ENCODE data around the gene MYL6B.
A peak's percentile ranks its signal among the peaks of the same experiment; 100 is the strongest.

Gene MYL6B

GRCh38 chr12:56126732-56127239 lies 25.6 kb upstream of the MYL6B start:
- H3K9me3 ChIP-seq: no peaks in the 10 kb centered on the region
- H3K4me3 ChIP-seq (ENCODE audit: low read depth in 1 of 2, low read length in 1 of 2): peak overlapping the region in 1 of 2 experiments; percentile 89
- H3K4me1 ChIP-seq (ENCODE audit: control insufficient read depth in 1 of 2, insufficient read depth in 1 of 2, low read depth in 1 of 2, low read length in 1 of 2): peaks cover 62% of the 10 kb centered on the region in 2 experiments
- H3K36me3 ChIP-seq: peaks cover 14% of the 10 kb centered on the region
- no peak for TF ChIP-seq CTCF (IDR thresholded peaks at IDR 0.05)
- H3K27ac ChIP-seq: peak overlapping the region; percentile 89
- no peaks in the 10 kb centered on the region for H3K27me3 ChIP-seq

GRCh38 chr12:56127485-56127887 lies 24.9 kb upstream of the MYL6B start:
- peak overlapping the region; percentile 73 to 89 for H3K4me3 ChIP-seq (ENCODE audit: low read depth in 1 of 2, low read length in 1 of 2)
- peak overlapping the region; percentile 89 for H3K27ac ChIP-seq
- TF ChIP-seq CTCF (IDR thresholded peaks at IDR 0.05): no peak
- H3K9me3 ChIP-seq: no peaks in the 10 kb centered on the region
- H3K27me3 ChIP-seq: no peaks in the 10 kb centered on the region
- peaks cover 62% of the 10 kb centered on the region in 2 experiments for H3K4me1 ChIP-seq (ENCODE audit: control insufficient read depth in 1 of 2, insufficient read depth in 1 of 2, low read depth in 1 of 2, low read length in 1 of 2)
- peaks cover 14% of the 10 kb centered on the region for H3K36me3 ChIP-seq

- peaks cover 63% of the 10 kb centered on the region in 2 experiments for H3K4me1 ChIP-seq (ENCODE audit: control insufficient read depth in 1 of 2, insufficient read depth in 1 of 2, low read depth in 1 of 2, low read length in 1 of 2)
- TF ChIP-seq CTCF (IDR thresholded peaks at IDR 0.05): peak; percentile 54
- no peaks in the 10 kb centered on the region for H3K9me3 ChIP-seq
- peak within 1 kb of the TSS; percentile 89 for H3K27ac ChIP-seq
- no peaks in the 10 kb centered on the region for H3K27me3 ChIP-seq
- peak within 1 kb of the TSS; percentile 73 to 89 for H3K4me3 ChIP-seq (ENCODE audit: low read depth in 1 of 2, low read length in 1 of 2)
- H3K36me3 ChIP-seq: peaks cover 14% of the 10 kb centered on the region
Measured at GRCh38 chr12:56127888-56128669, 24.3 kb upstream of the MYL6B start, which contains the start of gene ESYT1. Gene ESYT1, plus strand, starts transcription at chr12:56128267. Its CDS starts 53 bp downstream, at chr12:56128320.

- Histone ChIP-seq H3K27me3 (no peaks in the 10 kb centered on the region), H3K4me1 (ENCODE audit: control insufficient read depth in 1 of 2, insufficient read depth in 1 of 2, low read depth in 1 of 2, low read length in 1 of 2) (peaks cover 65 to 66% of the 10 kb centered on the region in 2 experiments), H3K27ac (peak overlapping the region; percentile 89), H3K9me3 (no peaks in the 10 kb centered on the region), H3K4me3 (ENCODE audit: low read depth in 1 of 2, low read length in 1 of 2) (peak overlapping the region; percentile 73 to 89), H3K36me3 (peaks cover 14% of the 10 kb centered on the region)
- TF ChIP-seq CTCF (IDR thresholded peaks at IDR 0.05): no peak
Measured at GRCh38 chr12:56128670-56129205, 23.6 kb upstream of the MYL6B start.

GRCh38 chr12:56129206-56129941 lies 23.0 kb upstream of the MYL6B start:
- Histone ChIP-seq H3K9me3 (no peaks in the 10 kb centered on the region), H3K4me3 (ENCODE audit: low read depth in 1 of 2, low read length in 1 of 2) (peak overlapping the region; percentile 73 to 89), H3K27me3 (no peaks in the 10 kb centered on the region), H3K4me1 (ENCODE audit: control insufficient read depth in 1 of 2, insufficient read depth in 1 of 2, low read depth in 1 of 2, low read length in 1 of 2) (peaks cover 62 to 63% of the 10 kb centered on the region in 2 experiments), H3K27ac (peak overlapping the region; percentile 89), H3K36me3 (peaks cover 19% of the 10 kb centered on the region)
- no peak for TF ChIP-seq CTCF (IDR thresholded peaks at IDR 0.05)

Data from neutrophil (primary cell).